Psoas muscle (tissue), 8 donors: ENCODE results near the gene ST6GAL1. TPM values are rescaled to one million over a fixed set of nuclear protein-coding genes. Genes with fewer than 3 reads are reported as not detected.
"Not testable (repeated sequence)": the region's sequence is repeated elsewhere in the genome, so short reads cannot be mapped to it uniquely, and the experiment has no call there.

Experiments
- ATAC-seq, 4 donors: fragments of 200-7000 bp; cut with Tn5 transposase; one replicate each; pipeline ENCODE4 v1.9.1; 2020; ENCODE audit warnings: moderate library complexity in 3 of 4, mild to moderate bottlenecking in 2 of 4
- DNase-seq, 2 donors: peaks; one replicate each; pipeline ENCODE4 v3.0.0-alpha.2; 2020
- H3K27ac ChIP-seq: fragments of 200-600 bp; one replicate; pipeline ENCODE4 v1.8.0; 2022
- H3K27me3 ChIP-seq, 3 donors: fragments of 200-600 bp in 1 of 3; one replicate each; pipeline versions ENCODE4 v1.6.1 to v1.8.0; 2013 to 2022; ENCODE audit warnings: low read length in 2 of 3, mild to moderate bottlenecking in 2 of 3, moderate library complexity in 1 of 3; ENCODE audit not compliant: insufficient read depth in 3 of 3
- H3K36me3 ChIP-seq, 2 donors: fragments of 200-600 bp in 1 of 2; one replicate each; pipeline versions ENCODE4 v1.6.1 to v1.8.0; 2013 to 2022; ENCODE audit warnings: low read depth in 1 of 2, mild to moderate bottlenecking in 1 of 2, moderate library complexity in 1 of 2; ENCODE audit not compliant: insufficient read depth in 1 of 2
- H3K4me1 ChIP-seq: fragments of 200-600 bp; one replicate; pipeline ENCODE4 v1.8.0; 2022
- H3K4me3 ChIP-seq: fragments of 200-600 bp; one replicate; pipeline ENCODE4 v1.8.0; 2022; ENCODE audit warnings: mild to moderate bottlenecking
- H3K9me3 ChIP-seq: fragments of 200-600 bp; one replicate; pipeline ENCODE4 v1.8.0; 2022
- WGBS, 3 donors: extraction: QIAGEN DNeasy Blood & Tissue Kit; methylation state at CpG; one replicate each; pipeline versions ENCODE4 v1.1.6 to v1.1.7; 2013; 5-methylcytosine and 5-hydroxymethylcytosine counted together
- intact Hi-C, 2 donors: fragments of 100-400 bp; cut with DNase I; formaldehyde crosslinking; loops; one replicate each; pipeline versions ENCODE4 v1.11.0 to v1.14.2; 2022
- polyA plus RNA-seq, 3 donors: library from polyadenylated mRNA; stranded (reverse); fragments of 200-250 nt; gene quantifications; one replicate each; pipeline ENCODE4 v1.2.3, GENCODE V29; 2013
- total RNA-seq, 4 donors: library from RNA; stranded (reverse); fragmentation: NEBNext Ultra II Directional in 2 of 4; extraction: Animal tissue kit (Norgen Biotek cat#: 25700) in 2 of 4; gene quantifications; one replicate each; pipeline versions ENCODE4 v1.2.1 to v1.2.4, GENCODE V29; 2021 to 2023
- TF ChIP-seq, protein P1 (sequence below): fragments of 200-600 bp; IDR thresholded peaks from one replicate; pipeline ENCODE4 v1.8.0; 2022; ENCODE audit warnings: antibody characterized with exemption
- donor health status: healthy with polysubstance abuse.
- donor health status: DM: no; HTN: no; CAD: no; lungs with moderate emphysema.
- donor health status: Bipolar disorder and iron deficiency.
- donor health status: healthy.
- donor health status: DM: yes; HTN: yes; CAD: no.
- donor health status: DM: no; HTN: no; CAD: no.
- donor health status: DM: no; HTN: no; CAD: no.
- donor health status: DM: yes; HTN: yes; CAD: no.

The ST6GAL1 gene
- total and polyA plus RNA-seq, 7 donors = 4.2 to 25.0 (median 15.3) TPM

GRCh38 chr3:186966406-186966805 lies 36.1 kb downstream of the ST6GAL1 start:
- H3K4me3 ChIP-seq = no peak overlapping the region
- H3K27me3 ChIP-seq = no peaks in the 10 kb centered on the region
- intact Hi-C loops = no loop called here
- peak overlapping the region; percentile 61 for H3K27ac ChIP-seq
- DNase-seq (no peak), ATAC-seq (peak in 3 of 4 donors; percentile 14 to 35 (median 27))
- H3K9me3 ChIP-seq = no peaks in the 10 kb centered on the region
- 27 to 42% (median 32%) methylated on average over 6 of the region's 6 CpGs for WGBS, 3 donors
- H3K36me3 ChIP-seq = peaks cover 2 to 11% of the 10 kb centered on the region in 2 donors
- TF ChIP-seq, protein P1, sequence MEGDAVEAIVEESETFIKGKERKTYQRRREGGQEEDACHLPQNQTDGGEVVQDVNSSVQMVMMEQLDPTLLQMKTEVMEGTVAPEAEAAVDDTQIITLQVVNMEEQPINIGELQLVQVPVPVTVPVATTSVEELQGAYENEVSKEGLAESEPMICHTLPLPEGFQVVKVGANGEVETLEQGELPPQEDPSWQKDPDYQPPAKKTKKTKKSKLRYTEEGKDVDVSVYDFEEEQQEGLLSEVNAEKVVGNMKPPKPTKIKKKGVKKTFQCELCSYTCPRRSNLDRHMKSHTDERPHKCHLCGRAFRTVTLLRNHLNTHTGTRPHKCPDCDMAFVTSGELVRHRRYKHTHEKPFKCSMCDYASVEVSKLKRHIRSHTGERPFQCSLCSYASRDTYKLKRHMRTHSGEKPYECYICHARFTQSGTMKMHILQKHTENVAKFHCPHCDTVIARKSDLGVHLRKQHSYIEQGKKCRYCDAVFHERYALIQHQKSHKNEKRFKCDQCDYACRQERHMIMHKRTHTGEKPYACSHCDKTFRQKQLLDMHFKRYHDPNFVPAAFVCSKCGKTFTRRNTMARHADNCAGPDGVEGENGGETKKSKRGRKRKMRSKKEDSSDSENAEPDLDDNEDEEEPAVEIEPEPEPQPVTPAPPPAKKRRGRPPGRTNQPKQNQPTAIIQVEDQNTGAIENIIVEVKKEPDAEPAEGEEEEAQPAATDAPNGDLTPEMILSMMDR = no peak
- peaks cover 45% of the 10 kb centered on the region for H3K4me1 ChIP-seq

GRCh38 chr3:186967236-186967635 lies 36.9 kb downstream of the ST6GAL1 start:
- ATAC-seq, H3K4me3 ChIP-seq, DNase-seq, H3K27me3 ChIP-seq, intact Hi-C loops, H3K9me3 ChIP-seq: not testable (repeated sequence)
- 93 to 96% (median 94%) methylated on average over 11 of the region's 11 CpGs for WGBS, 3 donors
- Histone ChIP-seq H3K36me3 (peaks cover 2 to 11% of the 10 kb centered on the region in 2 donors), H3K4me1 (peaks cover 54% of the 10 kb centered on the region), H3K27ac (peak overlapping the region; percentile 61)

- ATAC-seq = no peak
- H3K4me1 ChIP-seq = peaks cover 58% of the 10 kb centered on the region
These were observed 37.4 kb downstream of the ST6GAL1 start for GRCh38 chr3:186967686-186968085.

DNA sequence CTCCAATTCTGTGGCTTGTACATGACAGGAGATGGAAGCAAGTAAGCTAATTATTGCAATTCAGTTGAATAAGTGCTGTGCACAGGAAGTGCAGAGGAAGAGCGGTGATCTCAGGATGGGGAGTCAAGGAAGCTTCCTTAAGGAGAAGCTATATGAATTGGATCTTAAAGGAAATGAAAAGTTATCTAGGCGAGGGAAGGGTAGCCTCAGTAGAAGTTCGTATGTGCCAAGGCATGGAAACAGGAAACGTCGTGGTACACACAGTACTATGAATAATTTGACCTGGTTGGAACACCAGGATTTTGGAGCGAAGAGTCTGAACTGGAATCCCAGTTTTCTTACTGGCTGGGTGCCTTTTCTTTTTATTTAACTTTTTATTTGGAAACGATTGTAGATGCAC lies 39.3 kb downstream of the ST6GAL1 start:
- H3K4me1 ChIP-seq = peaks cover 77% of the 10 kb centered on the region
- H3K36me3 ChIP-seq = peaks cover 0 to 2% of the 10 kb centered on the region in 2 donors
- no peaks in the 10 kb centered on the region for H3K27me3 ChIP-seq
- WGBS, 3 donors = 17 to 37% (median 22%) methylated on average over 7 of the region's 7 CpGs
- H3K4me3 ChIP-seq = no peak overlapping the region
- DNase-seq (no peak), ATAC-seq (peak in 3 of 4 donors; percentile 26 to 62 (median 50))
- intact Hi-C loops = no loop called here
- no peaks in the 10 kb centered on the region for H3K9me3 ChIP-seq
- TF ChIP-seq, protein P1 = no peak
- H3K27ac ChIP-seq = peak overlapping the region; percentile 64

More at GRCh38 chr3:186967686-186968085, 37.4 kb downstream of the ST6GAL1 start:
- Histone ChIP-seq H3K4me3 (no peak overlapping the region), H3K27ac (peak overlapping the region; percentile 61), H3K36me3 (peaks cover 2 to 11% of the 10 kb centered on the region in 2 donors), H3K27me3 (no peaks in the 10 kb centered on the region), H3K9me3 (no peaks in the 10 kb centered on the region)
- DNase-seq = peak; percentile 33 to 56
- intact Hi-C loops = no loop called here
- WGBS, 3 donors = 48 to 65% (median 48%) methylated on average over 7 of the region's 7 CpGs
- TF ChIP-seq, protein P1 = no peak

DNA sequence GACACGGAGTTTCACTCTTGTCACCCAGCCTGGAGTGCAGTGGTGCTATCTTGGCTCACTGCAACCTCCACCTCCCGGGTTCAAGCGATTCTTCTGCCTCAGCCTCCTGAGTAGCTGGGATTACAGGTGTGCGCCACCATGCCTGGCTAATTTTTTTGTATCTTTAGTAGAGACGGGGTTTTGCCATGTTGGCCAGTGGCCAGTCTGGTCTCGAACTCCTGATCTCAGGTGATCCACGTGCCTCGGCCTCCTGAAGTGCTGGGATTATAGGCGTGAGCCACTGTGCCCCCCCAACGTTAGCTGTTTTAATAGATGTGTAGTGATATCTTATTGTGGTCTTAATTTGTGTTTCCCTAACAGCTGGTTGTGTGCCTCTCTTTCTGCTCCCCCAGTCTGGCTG lies 40.8 kb downstream of the ST6GAL1 start:
- intact Hi-C loops, ATAC-seq, H3K4me3 ChIP-seq, H3K27me3 ChIP-seq, H3K9me3 ChIP-seq, DNase-seq, H3K36me3 ChIP-seq: not testable (repeated sequence)
- peak overlapping the region; percentile 63 for H3K27ac ChIP-seq
- WGBS, 3 donors = 67 to 86% (median 75%) methylated on average over 10 of the region's 10 CpGs
- peaks cover 87% of the 10 kb centered on the region for H3K4me1 ChIP-seq

DNA sequence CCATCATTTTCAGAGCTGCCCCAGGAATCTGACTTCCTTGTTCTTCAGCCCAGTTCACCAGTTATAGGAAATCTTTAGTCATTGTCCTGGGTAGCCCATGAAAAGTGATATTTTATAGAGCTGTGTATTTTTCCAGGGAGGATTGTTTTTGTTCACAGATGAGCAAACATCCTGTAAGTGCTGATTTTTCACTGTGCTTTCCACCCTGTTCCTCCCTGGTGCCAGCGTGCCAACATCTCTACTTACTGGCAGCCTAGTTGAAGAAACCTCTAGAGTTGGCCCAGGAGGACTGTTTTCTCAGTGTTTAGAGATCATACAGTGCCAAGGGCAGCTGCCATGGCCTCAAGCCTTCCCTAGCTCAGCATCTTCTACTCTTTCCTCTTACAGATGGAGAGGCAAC lies 41.3 kb downstream of the ST6GAL1 start:
- peak overlapping the region; percentile 63 for H3K27ac ChIP-seq

More for the DNA sequence above, 41.3 kb downstream of the ST6GAL1 start:
- intact Hi-C loops = no loop called here
- 16 to 35% (median 24%) methylated on average over 1 of the region's 1 CpG for WGBS, 3 donors
- peak in 3 of 4 donors; percentile 23 to 45 (median 38) for ATAC-seq
- no peak for DNase-seq
- no peak overlapping the region for H3K4me3 ChIP-seq
- H3K36me3 ChIP-seq = no peaks in the 10 kb centered on the region
- TF ChIP-seq, protein P1 = no peak
- no peaks in the 10 kb centered on the region for H3K9me3 ChIP-seq
- H3K4me1 ChIP-seq = peaks cover 88% of the 10 kb centered on the region
- H3K27me3 ChIP-seq = no peaks in the 10 kb centered on the region
